ENCODE data around the gene MTCL3.
"Not testable (repeated sequence)": the region's sequence is repeated elsewhere in the genome, so short reads cannot be mapped to it uniquely, and the experiment has no call there.

MTCL3 gene

DNA sequence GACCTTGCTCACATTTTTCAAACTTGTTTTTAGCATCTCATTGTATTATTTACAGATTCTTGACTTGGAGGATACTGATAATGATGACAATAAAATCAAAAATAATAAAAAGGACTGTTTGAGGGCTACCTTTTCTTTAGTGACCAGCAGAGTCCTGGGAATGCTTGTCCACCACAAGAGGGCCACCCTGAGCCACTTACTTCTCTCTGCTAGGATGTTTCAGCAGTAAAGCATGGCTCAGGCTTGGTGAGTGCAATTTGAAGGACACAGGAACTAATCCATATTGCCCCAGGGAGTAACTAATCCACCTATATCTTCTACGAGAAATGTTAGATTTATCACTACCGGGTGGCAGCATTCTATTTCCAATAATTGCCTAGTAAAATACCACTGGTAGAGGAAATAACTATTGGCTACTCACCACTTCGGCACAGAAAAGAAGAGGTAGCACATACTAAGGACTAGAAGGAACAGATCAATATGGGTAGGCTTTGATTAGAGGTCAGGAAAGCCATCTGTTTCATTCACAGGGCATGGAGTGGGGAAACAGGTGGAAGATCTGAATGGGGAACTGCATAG, 54.2 kb downstream of the MTCL3 start:
- DNase-seq: peak; percentile 57

DNA sequence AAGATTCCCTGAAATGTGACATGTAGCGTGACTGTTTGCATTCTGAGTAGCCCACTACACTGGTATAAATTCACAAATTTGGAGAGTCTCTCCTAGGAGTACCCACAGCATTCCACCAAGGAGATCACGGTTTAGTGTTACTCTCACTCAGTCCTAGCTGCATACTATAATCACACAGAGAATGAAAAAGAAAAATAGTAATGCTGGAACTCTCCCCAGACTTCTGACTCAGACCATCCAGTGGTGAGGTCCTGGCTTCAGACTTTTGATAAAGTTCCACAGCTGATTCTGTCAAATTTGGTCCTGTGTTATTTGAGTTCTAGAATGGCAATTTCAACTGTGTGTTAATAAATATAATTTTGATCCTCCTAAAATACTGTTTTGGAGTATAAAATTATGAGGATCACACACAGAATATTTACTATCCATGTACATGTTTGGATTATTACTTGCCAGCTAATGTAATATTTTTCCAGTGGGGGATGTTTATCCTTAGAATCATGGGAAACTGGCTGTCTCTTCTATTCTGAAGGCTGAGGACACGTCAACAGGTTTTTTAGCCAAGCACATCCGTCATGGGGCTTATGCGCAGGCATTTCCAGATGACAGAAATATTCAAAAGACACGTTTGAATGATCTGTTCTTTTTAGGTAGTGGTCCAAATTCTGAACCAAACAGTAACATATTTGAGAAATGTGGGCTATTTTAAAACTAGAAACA, 54.8 kb downstream of the MTCL3 start:
- DNase-seq: no peak

DNA sequence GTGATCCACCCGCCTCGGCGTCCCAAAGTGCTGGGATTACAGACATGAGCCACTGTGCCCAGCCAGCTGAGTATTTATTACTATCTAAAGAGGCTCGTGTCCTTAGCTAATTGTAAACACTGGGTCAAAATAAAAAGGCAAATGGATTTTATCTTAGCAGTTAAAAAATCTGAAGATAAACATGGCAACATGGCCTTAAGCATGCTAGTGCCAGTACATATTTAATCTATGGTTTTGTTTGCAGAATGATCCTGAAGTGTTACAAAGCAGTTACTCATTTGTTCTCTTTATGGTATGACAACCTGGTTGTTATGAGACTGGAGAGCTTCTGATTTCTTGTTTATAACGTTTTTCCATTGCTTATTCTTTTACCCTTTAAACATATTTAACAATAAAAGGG, 56.1 kb downstream of the MTCL3 start:
- DNase-seq: no peak

DNA sequence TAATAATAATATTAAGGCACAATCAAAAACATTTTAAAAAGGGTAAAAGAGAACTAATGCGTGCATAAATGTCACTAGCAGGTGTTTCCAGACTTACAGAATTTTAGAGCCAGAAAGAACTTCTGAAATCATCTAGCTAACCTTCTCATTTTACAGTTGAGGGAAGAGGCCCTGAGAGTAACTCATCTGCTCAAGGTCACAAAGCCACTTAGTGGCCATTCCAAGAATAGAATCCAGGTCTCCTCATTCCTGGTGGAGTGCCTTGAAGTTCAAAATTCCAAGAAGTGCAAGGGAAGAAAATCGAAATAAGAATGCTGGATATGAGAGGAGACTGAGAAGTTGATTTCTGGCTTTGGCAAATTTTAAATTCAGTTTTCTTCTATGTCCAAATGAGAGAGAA, 56.8 kb downstream of the MTCL3 start:
- no peak for DNase-seq

DNA sequence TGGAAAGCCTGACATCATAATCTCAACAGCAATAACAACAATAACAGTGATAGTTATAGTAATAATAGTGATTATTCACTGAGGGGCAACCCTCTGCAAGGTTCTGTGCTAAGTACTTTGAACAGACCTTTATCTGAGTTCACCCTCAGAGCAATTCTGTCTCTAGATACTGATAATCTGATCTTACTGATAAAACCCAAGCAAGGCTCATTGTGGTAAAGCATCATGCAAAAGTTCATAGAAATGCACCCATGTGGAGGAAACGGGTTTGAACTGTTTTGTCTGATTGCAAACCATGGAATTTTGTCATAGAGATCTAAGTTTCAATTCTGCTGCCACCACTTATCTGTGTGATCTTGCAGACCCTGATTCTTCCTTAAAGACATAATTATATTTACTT, 58.7 kb downstream of the MTCL3 start:
- DNase-seq: no peak

DNA sequence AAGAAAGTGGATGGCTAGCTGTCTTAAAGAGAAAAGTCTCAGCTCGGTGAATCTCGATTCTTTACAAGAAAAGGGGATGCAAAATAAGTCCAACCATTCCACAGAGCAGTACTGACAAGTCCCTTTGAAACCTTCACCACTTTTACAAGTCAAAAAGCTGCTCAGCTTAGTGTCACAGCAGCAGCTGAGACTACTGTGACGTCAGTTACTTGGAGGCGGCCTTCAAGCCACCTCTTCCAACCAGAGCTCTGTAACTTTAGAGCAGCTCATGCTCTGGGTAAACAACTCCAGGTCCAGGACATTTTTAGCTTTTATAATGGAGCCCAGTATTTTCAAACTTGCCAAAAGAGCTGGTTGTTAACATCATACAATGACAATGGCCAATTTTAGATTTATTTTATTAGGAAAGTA, 59.9 kb downstream of the MTCL3 start, which contains the start of gene KIAA0408:
KIAA0408 (minus strand) TSS at position 159 of the 411 bp plus-strand sequence. CDS start 5,408 bp downstream, outside the sequence.
- no peak for DNase-seq

DNA sequence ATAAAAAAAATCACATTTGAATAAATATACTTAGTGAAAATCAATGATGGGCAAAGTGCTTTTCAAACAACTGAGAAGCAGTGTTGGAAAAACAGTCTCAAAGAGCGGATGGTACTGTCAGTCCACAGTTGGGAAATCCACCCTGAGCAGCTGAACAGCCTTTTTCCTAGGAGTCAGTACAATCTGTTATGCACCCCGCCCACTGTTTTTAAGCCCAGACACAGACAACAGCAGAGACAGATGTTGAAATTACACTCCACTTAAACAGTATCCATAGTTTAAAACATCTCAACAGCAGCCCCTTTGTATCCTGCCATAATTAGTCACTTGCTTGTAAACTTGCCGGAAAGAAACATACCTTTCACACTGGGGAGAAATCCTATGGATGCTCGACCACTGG, 60.3 kb downstream of the MTCL3 start:
- DNase-seq: no peak

DNA sequence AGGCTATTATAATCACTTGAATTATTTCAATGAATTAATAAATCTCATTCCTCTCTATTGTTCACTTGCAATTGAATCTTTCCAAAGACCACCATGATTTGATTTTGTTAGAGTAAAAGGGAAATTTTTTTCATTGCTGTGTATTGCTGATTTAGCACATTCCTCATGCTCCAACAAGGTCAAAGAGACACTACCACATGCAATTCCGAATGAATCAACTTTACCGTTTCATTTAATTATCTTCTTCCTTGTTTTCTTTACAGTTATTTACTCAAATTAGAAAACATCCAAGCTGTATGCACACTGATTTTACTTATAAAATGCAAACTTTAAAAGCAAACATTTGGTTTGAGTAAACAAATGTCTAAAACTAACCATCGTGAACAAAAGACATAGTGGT, 60.9 kb downstream of the MTCL3 start:
- DNase-seq: no peak

DNA sequence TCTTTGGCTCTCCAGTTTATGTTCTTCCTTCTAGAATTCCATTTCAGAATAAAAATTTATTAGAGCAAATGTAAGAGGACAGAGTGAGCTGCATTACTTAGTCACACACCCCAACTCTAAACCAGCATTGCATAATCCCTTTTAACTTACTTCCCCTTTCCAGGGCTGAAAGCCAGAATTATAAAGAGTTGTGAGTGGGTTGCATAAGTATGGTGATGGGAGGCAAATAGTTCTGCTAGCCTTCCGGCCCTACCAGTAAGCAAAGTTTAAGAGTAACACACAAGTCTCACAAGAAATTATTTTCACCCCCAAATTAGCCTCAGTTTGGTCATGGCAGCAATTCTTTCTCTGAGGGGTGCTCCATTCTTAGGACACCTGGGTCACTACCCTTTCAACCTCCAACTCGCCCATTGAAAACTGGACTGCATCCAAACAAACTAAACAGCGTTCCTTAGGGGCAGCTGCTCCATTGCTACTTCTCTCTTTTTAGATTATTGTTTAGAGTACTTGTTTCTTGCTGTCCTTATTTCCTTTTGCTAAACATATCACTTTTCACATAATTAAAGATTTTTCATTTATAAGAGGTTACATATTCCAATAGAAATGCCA, 61.6 kb downstream of the MTCL3 start:
- no peak for DNase-seq

DNA sequence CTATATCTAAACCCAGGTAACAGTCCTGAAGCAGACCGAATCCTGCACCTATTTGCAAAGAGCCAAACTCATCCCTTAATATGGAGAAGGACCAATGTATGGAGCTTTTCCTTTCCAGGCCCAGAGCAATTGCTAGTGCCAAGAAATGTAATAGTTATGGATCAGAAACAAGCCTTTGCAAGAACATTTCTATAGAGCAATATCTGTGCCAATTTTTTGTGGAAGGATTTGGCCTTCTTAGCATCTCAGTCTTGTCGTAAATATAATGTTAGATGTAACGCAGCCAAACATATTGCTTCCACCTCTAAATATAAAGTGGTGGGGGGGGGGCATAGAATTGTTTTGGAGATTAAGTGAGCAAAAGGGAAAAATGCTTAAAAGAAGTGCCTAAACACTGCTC, 62.7 kb downstream of the MTCL3 start:
- no peak for DNase-seq

DNA sequence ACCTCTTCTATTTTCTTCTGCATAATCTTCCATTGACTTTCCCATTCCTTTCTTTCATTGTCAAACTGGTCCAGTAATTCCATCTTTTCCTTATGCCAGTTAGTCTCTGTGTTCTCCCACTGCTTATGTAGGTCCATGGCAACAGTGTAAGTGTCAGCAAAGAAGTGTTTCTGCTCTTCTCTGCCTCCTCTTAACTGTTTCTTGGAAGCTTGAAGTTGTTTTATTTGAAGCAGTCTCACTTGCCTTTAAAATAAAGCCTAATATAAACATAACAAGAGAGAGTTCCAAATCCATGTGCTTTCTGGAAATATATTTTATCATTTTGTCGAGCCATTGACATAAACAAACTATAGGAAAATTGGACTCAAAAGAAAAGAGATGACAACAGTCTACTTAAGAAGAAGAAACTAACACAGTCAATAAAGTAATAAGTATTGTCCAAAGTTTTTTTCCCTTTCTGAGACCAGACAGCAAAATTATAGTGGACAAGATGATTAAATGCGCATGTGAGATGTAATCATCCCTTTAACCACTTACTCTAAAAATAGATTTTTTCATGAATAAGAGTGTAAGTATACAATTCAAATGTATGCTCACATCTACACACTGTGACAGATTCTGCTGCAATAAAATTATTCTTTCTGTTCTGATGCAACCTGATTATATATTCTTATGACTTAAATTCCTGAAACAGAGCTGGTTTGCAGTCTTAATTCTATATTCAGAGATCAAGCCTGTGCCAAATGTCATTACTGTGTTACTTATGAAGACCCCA, 65.1 kb downstream of the MTCL3 start:
- DNase-seq: no peak

DNA sequence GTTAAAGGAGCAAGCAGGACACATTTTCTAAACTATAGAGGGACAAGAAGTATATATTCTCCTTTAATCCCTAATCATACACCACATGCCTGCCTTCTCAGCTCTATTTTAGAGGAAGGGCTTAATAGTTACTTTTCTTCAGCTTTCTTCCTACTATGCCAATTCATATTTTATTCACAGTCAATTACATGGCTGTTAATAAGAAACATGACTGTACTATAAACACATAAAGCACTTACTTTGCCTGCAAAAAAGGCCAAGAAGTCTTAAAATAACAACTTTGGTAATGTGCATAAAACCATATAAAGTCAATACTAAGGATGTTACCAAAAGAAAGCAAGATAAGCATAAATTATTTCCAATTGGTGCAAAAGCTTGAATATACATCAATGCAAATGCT, 66.3 kb downstream of the MTCL3 start:
- DNase-seq: no peak

DNA sequence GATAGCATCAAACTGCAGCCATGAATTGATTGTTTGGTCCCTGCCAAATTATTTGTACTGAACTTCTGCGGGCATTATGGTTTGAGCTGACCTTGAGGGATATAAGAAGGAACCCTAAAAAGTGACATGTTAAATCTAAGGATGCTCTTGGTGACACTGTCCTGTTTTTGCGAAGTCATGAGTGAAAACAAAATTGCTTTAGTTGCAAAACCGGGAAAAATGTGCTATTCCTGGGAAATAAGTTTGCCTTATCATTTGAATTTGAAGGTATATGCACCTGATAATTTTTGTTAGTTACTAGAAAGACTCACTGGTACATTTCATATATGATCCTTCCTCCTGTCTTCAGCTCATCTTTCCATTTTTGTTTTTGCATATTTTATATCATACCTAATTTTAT, 67.7 kb downstream of the MTCL3 start:
- DNase-seq: no peak

DNA sequence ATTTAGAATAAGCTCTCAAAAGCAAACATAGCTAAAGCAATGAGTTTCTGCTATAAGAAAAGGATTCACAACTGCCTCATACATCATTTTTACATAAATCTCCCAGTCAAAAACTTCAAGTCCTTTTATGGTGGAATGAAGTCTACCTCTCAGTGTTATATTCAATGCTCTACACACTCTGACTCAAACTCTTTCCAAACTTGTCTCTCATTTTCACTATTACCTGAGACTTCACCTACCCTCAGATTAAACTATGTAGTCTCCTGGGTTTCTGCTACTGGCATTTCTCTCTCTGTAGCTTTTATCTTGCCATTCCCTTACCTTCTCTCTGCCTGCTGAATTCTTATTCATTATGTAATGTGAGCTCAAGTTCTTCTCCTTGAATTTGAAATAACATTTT, 71.4 kb downstream of the MTCL3 start:
- no peak for DNase-seq

DNA sequence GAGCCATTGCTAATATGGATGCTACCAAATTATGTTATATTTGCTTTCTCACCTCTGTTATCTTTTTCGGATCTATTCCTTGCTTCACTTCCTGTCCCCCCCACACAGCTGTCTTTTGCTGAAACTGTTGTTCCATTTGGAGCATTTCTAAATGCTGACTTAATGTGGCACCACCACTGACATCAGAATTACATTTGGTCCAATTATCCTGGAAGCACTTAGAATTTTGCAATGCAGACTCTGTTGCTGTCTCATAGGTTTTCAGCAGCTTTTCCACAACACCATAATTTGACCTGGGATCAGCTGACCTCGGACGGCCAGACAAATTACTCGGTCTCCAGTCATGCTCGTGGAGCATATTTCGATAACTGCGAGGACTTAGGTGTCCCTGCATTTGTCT, 72.8 kb downstream of the MTCL3 start:
- no peak for DNase-seq

DNA sequence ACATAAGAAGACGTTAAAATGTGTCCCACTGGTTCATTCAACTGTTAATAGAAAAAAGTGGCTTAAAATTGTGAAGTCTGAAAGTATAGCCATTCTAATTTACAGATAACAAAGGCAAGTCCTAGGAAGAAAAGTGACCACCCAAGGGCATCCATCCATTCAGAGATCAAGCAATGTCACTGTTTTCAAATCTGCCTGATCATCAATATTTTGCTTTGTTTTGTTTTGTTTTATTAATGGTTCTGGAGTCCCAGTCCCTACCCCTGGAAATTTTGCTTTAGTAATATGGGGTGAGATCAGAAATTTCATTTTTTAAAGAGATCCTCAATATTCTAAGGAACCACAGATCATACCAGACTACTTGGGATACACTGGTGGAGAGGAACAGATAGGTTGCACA, 77.3 kb downstream of the MTCL3 start:
- DNase-seq: no peak

DNA sequence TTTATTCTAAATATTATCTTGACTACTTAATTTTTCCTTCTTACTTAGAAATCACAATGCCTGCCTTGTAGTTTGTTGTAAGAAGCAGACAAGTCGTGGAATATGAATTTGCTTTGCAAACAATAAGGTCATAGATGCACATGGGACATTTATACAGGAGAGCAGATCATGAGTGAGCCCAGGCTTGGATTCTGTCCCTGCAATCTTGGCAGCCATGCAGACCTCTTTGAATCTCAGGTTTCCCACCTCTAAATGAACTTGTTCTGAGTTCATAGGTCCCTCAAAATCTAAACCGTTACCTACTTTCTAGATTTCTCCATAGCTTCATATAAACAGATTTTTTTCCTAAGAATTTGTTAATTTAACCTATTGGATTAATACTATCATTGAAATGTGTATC, 79.4 kb downstream of the MTCL3 start:
- no peak for DNase-seq

DNA sequence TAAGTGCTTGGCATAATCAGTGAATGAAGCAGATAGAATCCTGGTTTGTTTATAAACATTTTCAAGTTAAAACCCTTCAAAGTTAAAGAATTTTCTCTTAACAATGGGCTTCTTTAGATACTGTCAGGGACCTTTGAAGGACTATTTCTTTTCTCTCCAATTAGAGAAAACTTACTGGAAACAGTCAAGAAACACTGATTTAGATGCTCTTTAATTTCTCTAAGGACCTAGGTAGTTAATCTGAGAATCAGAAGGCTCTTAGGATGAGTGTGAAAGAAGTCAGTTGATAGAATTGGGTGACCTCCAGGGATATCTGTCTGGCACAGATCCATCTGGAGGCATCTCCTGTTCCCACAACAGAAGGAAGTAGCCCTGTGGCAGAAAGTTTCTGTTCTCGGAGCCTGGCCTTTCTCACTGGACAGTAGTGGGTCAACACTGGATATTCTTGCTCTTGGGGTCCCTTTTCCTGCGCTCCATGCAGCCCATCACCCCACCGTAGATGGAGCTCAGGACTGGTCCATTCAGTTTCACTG, 82.5 kb downstream of the MTCL3 start:
- no peak for DNase-seq

DNA sequence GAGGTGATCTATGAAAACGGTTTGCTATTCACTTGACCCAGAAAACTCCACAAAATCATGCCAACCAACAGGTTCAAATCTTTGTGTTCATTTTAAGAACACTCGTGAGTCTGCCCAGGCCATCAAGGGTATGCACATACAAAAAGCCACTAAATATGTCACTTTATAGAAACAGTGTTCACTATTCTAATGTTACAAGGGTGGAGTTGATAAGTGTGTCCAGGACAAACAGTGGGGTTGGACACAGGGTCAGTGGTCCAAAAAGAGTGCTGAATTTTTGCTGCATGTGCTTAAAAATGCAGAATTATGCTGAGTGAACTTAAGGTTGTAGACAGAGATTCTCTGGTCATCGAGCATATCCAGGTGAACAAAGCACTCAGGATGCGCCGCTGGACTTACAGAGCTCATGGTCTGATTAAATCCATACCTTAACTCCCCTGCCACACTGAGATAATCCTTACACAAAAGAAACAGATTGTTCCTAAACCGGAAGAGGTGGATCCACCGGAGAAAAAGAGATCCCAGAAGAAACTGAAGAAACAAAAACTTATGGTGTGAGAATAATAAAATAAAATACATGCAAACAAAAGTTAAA, 83.4 kb downstream of the MTCL3 start:
- DNase-seq: no peak

DNA sequence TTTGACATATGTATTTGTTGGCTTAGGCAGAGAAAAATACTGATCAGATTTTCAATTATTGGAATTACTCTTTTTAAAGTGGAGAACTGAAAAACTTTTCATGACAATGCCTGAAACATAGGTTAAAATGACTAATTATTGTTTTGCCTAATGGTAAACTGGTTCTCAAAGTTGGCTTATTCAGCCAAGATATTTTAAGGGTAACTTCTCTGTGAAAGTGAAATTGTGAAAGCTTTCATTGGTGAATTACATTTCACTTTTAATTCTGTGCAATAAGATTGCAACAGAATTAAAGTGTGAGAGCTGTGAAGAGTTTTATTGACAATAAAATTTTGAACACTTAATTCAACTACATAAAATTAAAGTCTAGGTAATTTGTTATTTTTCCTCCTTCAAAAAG, 84.5 kb downstream of the MTCL3 start:
- no peak for DNase-seq

DNA sequence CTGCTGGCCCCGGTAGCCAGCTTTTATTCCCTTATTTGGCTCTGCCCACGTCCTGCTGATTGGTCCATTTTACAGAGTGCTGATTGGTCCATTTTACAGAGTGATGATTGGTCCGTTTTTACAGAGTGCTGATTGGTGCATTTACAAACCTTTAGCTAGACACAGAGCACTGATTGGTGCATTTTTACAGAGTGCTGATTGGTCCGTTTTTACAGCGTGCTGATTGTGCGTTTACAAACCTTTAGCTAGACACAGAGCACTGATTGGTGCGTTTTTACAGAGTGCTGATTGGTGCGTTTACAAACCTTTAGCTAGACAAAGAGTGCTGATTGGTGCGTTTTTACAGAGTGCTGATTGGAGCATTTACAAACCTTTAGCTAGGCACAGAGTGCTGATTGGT, 90.6 kb downstream of the MTCL3 start:
- DNase-seq: not testable (repeated sequence)

DNA sequence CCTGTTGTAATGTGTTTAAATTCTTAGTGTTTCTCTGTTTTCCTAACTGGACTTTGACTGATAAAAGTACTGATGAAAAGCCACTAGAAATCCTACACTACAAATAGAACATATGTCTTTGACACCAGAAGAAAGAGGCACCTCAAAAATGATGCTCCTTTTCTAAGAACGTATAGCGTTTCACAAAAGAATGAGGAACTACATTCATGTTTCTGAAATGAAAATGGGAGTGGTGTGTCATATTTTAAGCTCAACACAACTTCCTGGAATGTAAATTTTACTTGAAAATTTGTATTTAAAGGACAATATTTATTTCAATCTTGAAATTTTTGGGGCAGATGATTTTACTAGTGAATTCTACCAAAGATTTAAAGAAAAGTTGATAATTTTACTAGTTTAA, 95.2 kb downstream of the MTCL3 start:
- no peak for DNase-seq
